GM21360 (cell line): ENCODE measurements around the gene SLC6A18.

Source experiments
- ATAC-seq: cut with Tn5 transposase; IDR thresholded peaks from one replicate; pipeline ENCODE4 v1.9.1; 2021; ENCODE audit warnings: mild to moderate bottlenecking, moderate library complexity; ENCODE audit not compliant: unreplicated experiment

The SLC6A18 gene

GRCh38 chr5:1214163-1214935, 10.8 kb upstream of the SLC6A18 start:
- ATAC-seq, result no peak

- no peak for ATAC-seq
Measured at GRCh38 chr5:1214936-1215220, 10.3 kb upstream of the SLC6A18 start.

GRCh38 chr5:1215320-1216096, 9.7 kb upstream of the SLC6A18 start:
- ATAC-seq, result no peak

- ATAC-seq, result no peak
Measured at GRCh38 chr5:1216211-1216917, 8.8 kb upstream of the SLC6A18 start.

- ATAC-seq, result no peak
Measured at GRCh38 chr5:1216918-1217295, 8.3 kb upstream of the SLC6A18 start.

GRCh38 chr5:1217596-1218206, 7.5 kb upstream of the SLC6A18 start:
- no peak for ATAC-seq

GRCh38 chr5:1218351-1219080, 6.7 kb upstream of the SLC6A18 start:
- no peak for ATAC-seq

GRCh38 chr5:1219098-1219767, 5.9 kb upstream of the SLC6A18 start:
- ATAC-seq, result no peak

GRCh38 chr5:1219768-1220100, 5.4 kb upstream of the SLC6A18 start:
- no peak for ATAC-seq

GRCh38 chr5:1220351-1220750, 4.8 kb upstream of the SLC6A18 start:
- no peak for ATAC-seq

- no peak for ATAC-seq
Measured at GRCh38 chr5:1220831-1221230, 4.3 kb upstream of the SLC6A18 start.

- ATAC-seq, result no peak
Measured at GRCh38 chr5:1221721-1222120, 3.5 kb upstream of the SLC6A18 start.

- no peak for ATAC-seq
Measured at GRCh38 chr5:1222147-1222546, 3.0 kb upstream of the SLC6A18 start.

- no peak for ATAC-seq
Measured at GRCh38 chr5:1222621-1223277, 2.4 kb upstream of the SLC6A18 start.

- no peak for ATAC-seq
Measured at GRCh38 chr5:1223278-1223670, 1.9 kb upstream of the SLC6A18 start.

- ATAC-seq, result no peak
Measured at GRCh38 chr5:1224631-1225030, 550 bp upstream of the SLC6A18 start.

- no peak for ATAC-seq
Measured at GRCh38 chr5:1226231-1226630, 1.1 kb downstream of the SLC6A18 start.

- ATAC-seq, result no peak
Measured at GRCh38 chr5:1226839-1227581, 1.8 kb downstream of the SLC6A18 start.

- ATAC-seq, result no peak
Measured at GRCh38 chr5:1227667-1228066, 2.5 kb downstream of the SLC6A18 start.
